ENCODE data around the gene FBXO7.

Gene FBXO7

DNA sequence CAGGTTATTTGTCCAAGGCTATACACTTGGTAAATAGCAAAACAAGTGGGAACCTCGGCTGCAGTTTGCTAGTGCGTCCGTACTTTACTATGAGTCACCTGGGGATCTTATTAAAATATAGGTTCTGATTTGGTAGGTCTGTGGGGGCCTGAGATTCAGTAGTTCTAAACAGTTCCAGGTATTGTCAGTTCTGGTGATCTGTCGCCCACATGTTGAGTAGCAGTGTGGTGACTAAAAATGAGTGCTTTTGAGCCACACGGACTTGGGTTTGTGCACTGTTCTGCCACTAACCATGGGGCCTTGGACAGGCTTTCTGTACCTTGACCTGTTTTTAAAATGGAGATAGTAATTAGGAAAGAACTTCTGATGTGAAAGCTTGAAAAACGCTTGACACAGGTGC, 15.7 kb downstream of the FBXO7 start:
- DNase-seq (ENCODE audit: low read depth): no peak

DNA sequence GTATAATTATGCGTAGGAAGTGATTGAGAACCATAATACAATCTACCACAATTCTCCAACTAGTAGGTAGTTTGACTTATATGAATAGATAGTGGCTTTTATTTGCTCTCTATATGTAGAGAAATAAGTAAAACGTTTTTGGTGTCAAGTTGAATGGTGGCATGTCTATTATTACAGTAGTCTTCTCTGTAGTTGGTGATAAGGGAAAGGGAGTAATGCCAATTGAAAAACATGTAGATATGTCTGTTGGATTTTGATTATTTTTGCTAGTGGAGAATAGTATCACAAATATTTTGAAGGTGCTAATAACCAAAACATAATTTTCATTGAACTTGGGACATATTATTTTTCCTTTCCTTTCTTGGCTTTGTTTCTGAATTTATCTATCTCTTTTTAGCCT, 17.5 kb downstream of the FBXO7 start:
- no peak for DNase-seq (ENCODE audit: low read depth)

DNA sequence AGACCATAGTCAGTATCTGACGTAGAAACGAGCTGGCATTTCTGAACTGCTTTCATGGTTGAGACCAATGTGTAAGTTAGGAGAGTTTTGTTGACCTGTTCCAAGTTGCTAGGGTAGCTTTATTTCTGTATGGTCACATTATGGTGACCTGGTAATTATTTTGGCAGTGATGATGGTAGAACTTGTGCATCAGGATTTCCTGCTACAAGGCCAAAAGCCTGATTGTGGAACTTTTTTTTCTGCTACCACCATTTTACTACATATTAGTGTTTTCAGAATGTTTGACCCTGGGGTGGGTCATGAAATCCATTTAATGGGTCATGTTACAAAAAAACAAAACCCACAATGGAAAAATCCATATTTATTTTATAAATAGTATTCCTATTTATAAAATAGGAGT, 18.9 kb downstream of the FBXO7 start:
- no peak for DNase-seq (ENCODE audit: low read depth)

DNA sequence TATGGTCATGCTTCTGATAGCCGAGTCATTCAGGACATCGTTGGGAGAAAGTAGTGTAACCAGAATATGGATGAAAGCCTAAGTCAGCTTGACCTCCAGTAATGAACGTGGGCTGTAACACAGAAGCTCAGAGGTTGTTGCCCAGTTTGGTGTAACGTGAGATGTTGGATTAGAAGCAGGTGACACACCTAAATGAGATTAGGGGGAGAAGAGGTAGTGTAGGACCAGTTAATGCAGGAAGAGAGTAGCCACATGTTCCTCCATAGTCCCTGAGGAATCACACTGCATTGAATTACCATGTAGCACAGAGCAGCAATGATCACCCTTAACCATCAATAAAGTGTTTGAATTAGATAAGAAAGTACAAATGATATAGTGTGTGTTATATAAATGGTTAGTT, 20.4 kb downstream of the FBXO7 start:
- DNase-seq (ENCODE audit: low read depth): no peak

DNA sequence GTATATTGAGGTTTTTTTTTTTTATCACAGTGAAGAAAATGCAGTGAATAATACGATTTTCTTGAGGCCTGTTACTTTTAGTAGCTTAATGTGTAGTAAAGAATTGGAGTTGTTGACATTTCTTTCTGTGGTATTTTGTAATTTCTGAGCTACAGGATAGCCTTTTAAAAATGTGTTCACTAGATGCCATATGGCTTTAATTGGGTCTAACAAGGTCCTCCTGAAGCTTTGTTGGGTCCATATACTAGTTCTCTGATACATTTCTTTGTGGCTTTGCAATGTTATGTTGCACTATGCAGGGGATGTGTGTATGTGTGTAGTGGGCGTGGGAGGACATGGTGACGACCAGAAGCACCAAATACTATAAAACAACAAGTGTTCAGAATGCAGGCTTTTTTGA, 25.1 kb downstream of the FBXO7 start:
- DNase-seq (ENCODE audit: low read depth): no peak

DNA sequence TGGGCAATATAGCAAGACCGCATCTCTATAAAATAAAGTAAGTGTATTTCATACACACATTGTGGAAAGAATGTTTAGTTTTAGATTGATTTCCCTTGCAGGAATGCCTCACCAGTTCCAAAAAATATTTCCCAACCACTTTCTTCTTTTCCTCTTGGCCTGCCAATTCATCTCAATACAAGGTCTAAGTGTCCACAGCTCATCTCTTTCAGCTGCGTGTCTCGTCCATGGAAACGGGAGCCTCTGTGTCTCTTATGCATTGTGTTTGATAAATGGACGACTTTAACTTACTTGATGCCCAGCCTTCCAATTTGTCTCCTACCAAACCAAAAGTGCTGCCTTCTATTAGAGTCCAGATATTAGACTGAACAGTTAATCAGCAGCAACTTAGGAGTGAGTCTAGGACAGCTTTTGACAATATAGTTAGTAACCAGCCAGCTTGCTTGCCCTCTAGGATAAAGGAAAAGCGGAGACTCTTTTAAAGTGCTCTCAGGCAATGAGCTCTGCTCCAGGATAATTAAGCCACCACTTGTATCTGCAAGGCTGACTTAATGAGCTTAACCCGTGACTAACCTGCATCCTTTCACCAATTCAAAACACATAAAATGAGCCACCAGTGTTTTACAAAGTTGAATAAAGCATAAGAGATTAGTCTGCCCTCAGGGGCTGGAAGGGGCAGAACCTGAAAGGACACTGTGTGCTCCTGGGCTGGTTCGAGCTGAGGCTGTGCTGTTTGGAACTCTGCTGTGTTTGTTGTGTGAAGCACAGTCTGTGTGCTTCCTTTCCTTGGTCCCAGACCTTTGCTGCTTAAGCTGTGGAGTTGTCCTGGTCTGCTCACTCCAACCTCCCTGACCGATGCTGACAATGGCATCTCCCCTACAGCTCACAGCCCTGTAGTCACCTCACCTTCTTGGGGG, 27.5 kb downstream of the FBXO7 start:
- no peak for DNase-seq (ENCODE audit: low read depth)

DNA sequence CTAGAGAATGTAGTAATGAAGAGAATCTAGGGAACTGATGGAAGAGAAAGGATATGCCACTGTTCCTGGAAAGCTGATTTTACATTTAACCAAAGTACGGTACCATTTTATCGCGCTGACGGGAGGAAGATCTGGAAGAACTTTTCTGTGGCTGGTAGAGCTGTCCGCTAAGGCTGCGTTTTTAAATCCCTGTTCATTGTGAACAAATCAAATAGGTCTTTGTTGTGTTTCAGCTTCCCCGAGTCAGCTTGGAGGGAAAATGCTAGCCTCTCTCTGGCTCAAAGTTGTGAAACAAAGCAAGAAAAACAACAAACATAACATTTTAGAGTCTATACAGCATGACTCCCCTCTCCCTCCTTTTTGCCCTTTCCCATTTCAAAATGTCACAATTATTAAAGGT, 34.4 kb downstream of the FBXO7 start:
- no peak for DNase-seq (ENCODE audit: low read depth)

DNA sequence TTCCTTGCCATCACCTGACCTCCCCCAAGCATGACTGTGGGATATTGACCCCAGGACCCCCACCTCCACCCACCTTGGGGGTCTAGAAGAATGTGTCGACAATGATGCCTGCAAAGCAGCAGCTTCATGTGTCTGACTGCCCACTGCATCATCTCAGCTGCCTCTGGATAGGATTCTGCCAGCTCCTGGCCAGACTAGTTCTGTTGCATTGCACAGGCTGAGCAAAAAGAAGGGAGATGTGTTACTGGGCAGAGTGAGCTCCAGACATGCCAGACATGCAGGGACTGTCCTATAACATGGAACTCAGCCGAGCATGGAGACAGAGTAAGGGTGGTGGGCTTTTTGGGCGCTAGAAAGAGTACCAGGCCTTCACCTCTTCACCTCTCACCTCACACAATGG, 36.7 kb downstream of the FBXO7 start:
- DNase-seq (ENCODE audit: low read depth): no peak

DNA sequence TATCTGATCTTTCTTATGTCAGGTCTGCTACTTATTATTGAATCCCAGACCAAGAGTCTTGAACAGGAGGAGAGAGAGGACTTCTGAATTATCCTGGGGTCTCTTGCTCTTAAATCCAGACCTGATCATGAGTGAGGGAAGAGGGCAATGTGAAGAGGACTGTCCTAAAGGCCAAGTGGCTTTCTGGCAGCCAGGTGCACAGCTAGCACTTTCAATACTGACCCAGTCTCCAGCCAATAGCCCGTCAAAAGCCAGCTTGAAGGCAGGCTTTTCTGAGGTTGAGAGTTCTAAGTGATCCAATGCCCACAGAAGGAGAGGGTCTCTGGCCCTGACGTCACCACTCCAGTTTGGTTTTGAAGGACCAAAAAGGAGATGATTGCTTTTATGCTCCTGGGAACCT, 37.2 kb downstream of the FBXO7 start:
- no peak for DNase-seq (ENCODE audit: low read depth)

DNA sequence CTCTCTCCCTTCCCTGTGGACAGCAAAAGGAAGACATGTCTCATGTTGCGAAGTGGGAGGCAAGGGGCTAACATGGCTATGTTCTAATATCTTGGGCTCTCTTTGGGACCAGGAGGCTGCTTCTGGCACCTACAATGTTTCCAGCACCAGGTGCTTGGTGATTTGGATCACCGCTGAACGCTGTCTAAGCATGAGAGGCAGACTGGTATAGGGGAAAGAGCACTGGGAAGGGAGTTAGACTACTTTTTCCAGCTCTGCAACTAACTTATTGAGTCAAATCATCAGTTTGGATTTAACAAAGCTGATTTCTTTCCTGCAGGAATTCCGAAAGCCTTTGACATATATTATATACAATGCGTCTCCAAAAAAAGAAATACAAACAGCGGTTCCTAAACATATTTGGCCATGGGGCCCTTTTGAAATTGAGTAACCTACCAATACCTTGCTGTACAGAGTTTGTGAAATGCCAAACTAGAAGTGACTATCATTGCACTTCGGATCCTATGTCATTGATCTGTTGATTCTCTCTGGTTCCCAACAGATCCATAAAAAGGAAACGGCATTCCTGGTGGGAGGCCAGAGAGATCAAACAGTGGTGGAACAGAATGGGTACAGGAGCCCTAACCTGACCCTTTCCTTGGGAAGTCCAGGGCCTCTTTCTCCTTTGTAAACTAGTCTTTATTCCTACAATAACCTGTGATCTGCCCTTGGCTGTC, 37.8 kb downstream of the FBXO7 start:
- no peak for DNase-seq (ENCODE audit: low read depth)

DNA sequence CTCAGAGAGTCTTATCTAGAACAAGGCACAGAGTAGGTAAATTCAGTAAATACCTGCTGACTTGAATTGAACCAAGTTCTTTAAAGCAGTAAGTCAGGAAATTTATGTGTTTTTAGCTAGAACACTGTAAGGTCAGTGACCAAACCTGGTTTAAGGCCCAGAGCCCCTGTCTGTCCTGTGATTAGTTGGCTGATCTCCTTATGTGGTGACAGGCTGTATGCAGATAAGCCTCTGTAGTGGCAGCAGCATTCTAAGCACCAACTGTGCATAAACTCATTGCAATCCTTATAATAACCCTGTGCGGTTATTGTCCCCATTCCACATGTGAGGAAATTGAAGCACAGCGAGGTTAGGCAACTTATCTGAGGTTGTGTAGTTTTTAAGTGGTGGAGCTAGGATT, 40.5 kb downstream of the FBXO7 start:
- no peak for DNase-seq (ENCODE audit: low read depth)

DNA sequence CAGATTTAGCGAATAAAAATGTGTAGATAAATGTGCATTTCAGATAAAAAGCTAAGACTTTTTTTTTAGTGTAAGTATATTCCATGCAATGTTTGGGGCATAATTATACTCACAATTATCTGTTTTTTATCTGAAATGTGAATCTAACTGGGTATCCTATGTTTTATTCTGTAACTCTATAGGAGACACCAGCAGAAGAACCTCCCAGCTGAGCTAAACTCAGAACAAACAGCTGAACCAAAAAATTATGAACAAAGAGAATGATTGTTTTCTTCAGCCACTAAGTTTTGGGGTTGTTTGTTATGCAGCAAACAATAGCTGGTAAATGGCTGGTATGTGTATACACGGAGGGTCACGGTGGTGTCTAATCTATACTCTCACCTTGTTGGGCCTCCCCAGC, 42.9 kb downstream of the FBXO7 start:
- DNase-seq (ENCODE audit: low read depth): no peak

DNA sequence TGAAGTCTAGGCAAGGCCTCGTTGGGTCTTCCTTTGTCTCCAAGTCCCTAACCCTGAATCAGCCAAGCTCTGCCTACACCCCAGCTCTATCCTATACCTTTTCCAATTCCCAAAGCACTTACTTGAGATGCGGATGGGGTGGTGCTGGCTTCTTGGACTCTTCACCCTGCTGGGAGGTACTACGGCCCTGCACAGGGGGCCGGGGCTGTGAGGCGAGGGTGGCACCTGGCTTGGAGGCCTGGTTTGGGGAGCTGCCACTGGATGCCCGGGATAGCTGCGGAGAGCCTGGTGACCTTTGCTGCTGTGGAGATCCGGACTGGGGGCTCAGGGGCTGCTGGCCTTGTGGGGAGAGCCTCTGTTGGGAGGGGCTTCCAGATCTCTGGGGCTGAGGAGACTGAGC, 43.3 kb downstream of the FBXO7 start:
- no peak for DNase-seq (ENCODE audit: low read depth)

DNA sequence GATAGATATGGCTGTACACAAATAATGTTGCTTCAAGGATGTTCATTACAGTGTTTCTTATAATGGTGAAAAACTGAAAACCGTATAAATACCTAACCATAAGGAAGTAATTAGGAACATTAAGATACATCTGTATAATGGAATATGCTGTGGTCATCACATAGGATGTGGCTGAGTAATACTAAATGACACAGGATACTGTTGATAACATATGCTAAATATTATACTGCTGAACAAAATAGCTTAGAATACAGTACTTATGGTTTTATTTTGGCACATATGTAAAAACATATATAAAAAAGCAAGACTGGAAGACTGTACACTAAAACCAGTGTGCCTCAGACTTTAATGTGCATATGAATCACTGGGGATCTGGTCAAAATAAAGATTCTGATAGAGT, 43.8 kb downstream of the FBXO7 start:
- no peak for DNase-seq (ENCODE audit: low read depth)

DNA sequence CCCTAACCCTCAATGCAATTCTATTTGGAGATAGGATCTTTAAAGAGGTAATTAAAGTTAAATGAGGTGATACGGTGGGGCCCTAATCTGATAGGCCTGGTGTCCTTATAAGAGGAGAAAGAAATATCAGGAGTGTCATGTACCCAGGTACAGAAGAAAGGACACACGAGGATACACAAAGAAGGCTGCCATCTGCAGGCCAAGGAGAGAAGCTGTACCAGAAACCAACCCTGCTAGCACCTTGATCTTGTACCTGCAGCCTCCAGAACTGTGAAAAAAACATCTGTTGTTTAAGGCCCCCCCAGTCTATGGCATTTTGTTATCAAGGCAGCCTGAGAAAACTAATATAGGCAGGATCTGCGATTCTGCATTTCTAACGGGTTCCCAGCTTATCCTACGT, 44.2 kb downstream of the FBXO7 start:
- no peak for DNase-seq (ENCODE audit: low read depth)

DNA sequence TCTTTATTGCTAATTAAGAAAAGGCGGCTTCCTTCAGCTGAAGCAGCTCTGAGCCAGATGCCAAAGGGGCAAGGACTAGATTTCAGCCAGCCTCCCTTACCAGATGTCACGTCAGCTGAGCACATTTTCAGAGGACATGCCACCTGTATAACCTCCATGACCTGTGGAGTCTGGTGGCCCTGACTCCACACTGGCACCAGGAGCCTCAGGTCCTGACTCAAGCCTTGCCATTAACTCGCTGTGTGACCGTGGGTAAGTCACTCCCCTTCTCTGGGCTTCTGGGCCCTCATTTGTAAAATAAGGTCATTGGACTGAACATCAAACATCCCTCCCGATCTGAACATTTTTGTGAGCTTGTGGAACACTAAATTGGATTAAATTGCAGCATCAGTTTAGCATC, 46.0 kb downstream of the FBXO7 start:
- DNase-seq (ENCODE audit: low read depth): no peak

DNA sequence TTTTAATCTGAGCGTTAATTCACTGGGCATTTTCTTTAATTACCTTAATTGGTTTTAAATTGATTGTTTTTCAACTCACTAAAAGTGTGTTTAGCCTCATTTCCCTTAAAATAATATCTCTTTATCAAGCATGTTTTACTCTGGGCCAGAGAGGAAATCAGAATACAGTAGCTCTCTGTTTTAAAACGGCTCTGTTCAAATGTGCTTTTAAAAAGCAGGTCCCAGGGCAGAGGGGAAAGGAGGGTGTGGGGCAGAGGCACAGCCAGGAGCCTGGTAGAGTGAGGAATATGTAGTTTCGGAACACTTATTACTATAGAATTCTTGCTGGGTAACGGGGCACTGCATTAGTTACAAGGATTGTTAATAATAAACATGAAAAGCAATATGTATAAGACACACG, 47.6 kb downstream of the FBXO7 start:
- DNase-seq (ENCODE audit: low read depth): no peak

DNA sequence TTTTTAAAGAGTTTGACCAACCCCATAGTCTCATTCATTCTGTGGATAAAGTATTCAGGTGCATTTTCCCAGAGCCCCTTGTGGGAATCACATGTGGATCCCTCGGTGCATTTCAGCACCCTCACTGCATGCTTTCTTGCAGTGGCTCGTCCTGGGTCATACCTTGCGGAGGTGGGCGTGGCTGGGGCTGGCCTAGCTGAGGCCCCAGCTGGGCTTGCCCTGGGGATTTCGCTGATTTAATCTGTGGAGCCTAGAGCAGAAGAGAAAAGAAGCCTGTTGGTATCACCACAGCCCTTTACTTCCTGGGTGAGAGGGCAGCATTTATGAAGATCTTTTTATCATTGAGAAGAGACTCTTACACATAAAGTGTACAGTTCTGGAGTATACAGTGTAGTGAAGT, 53.1 kb downstream of the FBXO7 start:
- no peak for DNase-seq (ENCODE audit: low read depth)

DNA sequence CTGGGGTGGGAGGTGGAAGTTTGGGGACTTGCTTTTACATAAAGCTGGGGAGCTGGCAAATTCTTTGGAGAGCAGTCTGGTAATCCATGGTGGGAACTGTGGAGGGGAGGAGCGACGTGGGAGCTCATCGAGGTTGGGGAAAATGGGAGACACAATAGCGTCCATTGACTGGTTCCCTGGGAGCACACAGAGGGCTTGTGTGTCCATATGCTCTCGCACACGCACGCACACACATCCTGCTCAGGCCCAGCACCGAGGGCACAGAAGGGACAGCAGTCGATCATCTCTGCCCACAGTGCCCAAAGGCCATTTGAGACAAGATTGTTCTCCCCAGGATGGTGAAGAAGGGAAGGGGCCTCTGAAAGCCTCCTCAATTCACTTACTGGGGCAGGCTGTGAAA, 53.7 kb downstream of the FBXO7 start:
- DNase-seq (ENCODE audit: low read depth): no peak

DNA sequence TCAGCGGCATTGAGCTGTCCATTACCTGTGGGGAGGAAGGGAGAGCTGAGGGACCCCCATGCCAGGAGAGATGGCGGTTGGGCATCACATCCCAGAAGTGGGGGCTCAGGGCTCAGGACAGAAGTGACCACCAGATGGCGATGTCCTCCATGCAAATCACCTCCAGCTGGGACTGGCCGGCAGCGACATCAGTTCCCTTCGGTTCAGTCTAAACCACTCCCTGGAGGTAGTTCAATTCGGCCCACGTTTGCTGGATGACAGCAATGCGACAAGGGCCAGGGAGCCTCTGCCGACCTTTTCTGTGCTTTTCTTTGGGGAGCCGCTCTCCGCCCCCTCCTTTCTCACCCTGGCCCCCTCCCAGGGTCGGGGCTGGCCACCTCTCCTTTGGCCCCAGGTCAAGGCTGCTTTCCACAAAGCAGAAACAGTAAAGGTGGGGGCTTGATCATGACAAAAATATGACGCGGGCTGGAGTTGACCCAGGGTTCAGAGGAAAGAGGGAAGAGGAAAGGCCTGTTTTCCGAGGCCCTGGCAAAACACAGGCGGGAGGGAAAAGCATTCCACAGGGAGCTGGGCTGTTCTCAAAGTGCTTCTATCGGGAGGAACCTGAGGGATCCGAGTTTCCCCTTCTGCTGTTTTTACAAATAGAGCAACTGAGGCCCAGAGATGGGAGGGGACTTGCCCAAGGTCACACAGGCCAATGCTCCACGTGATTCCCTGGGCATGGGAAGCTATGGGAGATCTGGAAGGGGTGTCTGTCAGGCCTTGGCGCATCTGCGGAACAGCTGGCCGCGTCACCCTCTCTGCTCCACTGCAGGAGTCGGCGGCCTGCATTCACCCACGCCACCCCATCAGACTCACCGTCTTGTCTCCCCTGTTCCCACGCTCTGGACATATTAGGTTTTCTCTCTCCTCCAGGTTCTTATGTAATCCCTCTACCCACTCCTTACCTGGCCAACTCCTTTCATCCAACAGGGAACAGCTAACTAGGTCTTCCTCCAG, 54.7 kb downstream of the FBXO7 start:
- DNase-seq (ENCODE audit: low read depth): peak; percentile 28

DNA sequence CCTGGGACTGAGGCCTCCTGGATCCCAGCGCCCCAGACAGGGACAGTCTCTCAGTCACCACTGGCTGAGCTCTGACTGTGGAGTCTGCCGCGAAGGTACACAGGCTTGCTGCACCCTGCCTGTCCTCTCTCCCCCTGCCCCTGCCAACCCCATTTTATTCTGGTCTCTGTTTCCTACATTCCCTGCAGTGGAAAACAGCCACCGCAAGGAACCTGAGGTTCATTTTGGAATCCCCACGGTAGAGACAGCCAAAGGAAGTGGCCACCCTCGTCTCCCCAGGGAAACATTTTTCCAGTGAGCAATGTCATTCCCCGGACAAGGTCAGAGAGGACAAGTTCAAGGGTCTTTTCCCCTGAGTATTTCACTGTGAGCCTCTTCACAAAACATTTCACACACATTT, 56.6 kb downstream of the FBXO7 start:
- no peak for DNase-seq (ENCODE audit: low read depth)
